HFF-Myc (cell line): ENCODE measurements around the gene RAB4B.

Experiments used
- DNase-seq: peaks from one replicate; pipeline ENCODE4 v3.0.0-alpha.2; 2011; ENCODE audit warnings: low read depth; ENCODE audit errors: extremely low read depth
- H3K4me3 ChIP-seq: replicated peaks from 2 replicates; pipeline ENCODE4 v1.5.1; 2011; ENCODE audit warnings: low read depth, mild to moderate bottlenecking, control low read depth, low read length
- TF ChIP-seq, protein P1 (sequence below): IDR thresholded peaks from 2 replicates; pipeline ENCODE4 v1.5.1; 2012; ENCODE audit warnings: mild to moderate bottlenecking, low read depth, low read length, control low read depth; ENCODE audit errors: missing control alignments

The RAB4B gene

DNA sequence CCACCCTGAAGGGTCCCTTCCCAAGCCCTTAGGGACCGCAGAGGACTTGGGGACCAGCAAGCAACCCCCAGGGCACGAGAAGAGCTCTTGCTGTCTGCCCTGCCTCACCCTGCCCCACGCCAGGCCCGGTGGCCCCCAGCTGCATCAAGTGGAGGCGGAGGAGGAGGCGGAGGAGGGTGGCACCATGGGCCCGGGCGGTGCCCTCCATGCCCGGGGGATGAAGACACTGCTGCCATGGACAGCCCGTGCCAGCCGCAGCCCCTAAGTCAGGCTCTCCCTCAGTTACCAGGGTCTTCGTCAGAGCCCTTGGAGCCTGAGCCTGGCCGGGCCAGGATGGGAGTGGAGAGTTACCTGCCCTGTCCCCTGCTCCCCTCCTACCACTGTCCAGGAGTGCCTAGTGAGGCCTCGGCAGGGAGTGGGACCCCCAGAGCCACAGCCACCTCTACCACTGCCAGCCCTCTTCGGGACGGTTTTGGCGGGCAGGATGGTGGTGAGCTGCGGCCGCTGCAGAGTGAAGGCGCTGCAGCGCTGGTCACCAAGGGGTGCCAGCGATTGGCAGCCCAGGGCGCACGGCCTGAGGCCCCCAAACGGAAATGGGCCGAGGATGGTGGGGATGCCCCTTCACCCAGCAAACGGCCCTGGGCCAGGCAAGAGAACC, 22.4 kb downstream of the RAB4B start:
- H3K4me3 ChIP-seq: peak overlapping the region; percentile 78
- TF ChIP-seq, protein P1, sequence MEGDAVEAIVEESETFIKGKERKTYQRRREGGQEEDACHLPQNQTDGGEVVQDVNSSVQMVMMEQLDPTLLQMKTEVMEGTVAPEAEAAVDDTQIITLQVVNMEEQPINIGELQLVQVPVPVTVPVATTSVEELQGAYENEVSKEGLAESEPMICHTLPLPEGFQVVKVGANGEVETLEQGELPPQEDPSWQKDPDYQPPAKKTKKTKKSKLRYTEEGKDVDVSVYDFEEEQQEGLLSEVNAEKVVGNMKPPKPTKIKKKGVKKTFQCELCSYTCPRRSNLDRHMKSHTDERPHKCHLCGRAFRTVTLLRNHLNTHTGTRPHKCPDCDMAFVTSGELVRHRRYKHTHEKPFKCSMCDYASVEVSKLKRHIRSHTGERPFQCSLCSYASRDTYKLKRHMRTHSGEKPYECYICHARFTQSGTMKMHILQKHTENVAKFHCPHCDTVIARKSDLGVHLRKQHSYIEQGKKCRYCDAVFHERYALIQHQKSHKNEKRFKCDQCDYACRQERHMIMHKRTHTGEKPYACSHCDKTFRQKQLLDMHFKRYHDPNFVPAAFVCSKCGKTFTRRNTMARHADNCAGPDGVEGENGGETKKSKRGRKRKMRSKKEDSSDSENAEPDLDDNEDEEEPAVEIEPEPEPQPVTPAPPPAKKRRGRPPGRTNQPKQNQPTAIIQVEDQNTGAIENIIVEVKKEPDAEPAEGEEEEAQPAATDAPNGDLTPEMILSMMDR: no peak
- DNase-seq: no peak

DNA sequence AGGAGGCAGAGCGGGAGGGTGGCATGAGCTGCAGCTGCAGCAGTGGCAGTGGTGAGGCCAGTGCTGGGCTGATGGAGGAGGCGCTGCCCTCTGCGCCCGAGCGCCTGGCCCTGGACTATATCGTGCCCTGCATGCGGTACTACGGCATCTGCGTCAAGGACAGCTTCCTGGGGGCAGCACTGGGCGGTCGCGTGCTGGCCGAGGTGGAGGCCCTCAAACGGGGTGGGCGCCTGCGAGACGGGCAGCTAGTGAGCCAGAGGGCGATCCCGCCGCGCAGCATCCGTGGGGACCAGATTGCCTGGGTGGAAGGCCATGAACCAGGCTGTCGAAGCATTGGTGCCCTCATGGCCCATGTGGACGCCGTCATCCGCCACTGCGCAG, 22.9 kb downstream of the RAB4B start:
- DNase-seq: no peak
- H3K4me3 ChIP-seq: peak overlapping the region; percentile 78
- TF ChIP-seq, protein P1: no peak

DNA sequence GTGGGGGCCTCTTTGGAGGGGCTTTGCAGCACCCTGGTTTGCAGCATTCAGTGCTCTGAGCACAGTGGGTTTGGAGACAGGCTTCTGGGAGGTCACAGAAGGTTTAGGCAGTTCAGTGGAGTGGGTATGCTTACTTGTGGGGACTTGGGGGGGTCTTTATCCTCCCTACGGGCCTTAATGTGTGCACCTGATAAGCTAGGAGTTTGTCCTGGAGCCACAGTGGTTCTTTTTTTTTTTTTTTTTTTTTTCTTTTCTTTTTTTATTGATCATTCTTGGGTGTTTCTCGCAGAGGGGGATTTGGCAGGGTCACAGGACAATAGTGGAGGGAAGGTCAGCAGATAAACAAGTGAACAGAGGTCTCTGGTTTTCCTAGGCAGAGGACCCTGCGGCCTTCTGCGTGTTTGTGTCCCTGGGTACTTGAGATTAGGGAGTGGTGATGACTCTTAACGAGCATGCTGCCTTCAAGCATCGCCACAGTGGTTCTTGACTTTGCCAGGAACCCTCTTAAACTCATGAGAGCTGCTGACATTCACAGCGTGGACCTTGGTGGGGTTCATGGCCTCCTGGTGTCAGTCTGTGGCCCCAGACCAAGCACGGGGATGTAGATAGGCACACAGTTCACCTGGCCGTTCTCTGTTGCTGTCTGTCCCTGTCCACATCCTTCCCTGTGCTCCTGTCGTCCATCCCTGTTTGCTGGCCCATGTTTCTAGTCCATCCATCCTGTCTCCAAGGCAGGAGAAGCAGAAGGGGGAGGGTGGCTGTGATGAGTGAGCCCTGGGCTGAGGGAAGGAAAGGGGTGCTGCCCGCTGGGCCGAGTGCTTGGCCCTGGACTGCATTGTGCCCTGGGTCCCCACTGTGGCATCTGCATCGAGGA, 23.6 kb downstream of the RAB4B start:
- H3K4me3 ChIP-seq: peak overlapping the region; percentile 78
- TF ChIP-seq, protein P1: no peak

DNA sequence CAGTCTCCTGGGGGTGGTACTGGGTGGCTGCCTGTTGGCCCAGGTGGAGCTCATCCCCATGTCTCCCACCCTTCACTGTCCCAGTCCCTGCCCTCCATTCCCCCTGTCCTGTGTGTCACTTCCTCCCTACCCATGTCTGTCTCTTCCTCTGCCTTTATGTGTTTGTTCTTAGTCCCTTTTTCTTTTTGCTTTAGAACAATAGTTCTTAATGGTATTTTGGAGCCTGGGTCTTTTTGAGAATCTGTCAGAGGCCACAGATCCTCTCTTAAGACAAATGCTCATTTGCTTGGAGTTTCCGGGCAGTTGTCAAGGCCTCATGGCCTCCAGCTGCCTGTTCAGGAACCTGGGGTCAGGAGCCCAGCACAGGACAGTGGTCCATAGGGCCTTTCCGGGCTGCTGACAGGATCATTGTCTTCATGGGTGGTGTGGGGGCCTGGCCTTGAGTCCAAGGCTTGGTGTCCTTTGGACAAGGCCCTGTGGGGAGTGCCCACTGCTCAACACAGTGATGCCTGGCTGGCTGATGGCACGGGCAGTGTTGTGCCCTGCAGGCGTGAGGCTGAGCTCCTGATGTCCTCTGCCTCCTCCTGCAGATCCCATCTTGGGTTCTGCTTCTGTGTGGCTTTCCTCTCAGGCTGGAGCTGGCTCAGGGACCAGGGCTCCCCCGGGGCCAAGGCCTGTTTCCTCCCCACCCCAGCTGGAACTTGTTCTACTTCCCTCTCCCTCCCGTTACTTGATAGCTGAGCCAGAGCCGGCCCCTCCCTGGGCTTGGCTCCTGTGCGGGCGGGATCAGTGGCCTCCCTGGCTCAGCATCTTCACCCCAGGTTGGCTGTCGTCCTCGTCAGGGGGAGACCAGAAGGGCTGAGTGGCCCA, 24.5 kb downstream of the RAB4B start:
- H3K4me3 ChIP-seq: peak overlapping the region; percentile 78
- TF ChIP-seq, protein P1: no peak
- DNase-seq: no peak

More for the DNA sequence above, 23.6 kb downstream of the RAB4B start:
- DNase-seq: no peak

DNA sequence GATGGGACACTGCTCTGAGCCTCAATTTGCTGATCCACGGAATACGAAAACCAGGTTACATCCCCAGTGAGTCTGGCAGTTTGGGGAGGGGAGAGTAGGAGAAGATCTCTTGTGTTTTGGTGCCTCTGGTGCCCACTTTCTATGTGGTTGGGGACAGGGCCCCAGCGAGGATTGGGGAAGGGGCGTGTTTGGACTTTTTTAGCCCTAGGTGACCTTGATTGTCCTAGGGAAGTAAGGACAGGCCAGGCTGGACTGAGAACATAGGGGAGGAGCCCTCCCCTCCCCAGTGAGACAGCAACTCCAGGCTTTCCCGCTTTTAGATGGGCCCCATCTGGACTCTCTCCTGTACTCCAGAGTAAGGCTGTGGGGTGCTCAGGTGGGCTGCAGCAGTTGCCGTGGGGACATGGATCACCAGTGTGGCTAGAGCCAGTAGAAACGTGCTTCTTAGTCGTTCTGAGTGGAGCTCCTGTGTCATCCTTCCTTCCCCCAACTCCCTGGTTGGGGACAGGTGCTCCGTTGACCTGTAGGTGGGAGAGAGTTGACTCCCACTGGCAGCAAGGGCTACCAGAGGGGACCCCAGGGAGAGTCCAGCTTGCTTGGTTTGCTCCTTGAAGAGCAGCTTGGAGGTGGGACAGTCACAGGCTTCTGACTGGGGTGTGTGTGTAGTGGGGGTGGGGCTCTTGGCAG, 25.3 kb downstream of the RAB4B start:
- H3K4me3 ChIP-seq: peak overlapping the region; percentile 78
- DNase-seq: no peak

More for the DNA sequence above, 25.3 kb downstream of the RAB4B start:
- TF ChIP-seq, protein P1: no peak
